Activated CD8-positive, alpha-beta memory T cell treated with anti-CD3 and anti-CD28 coated beads, Interleukin-2, amount 50 U/mL, for 1 hour (primary cell): ENCODE results near the gene ZBTB16.

Experiments used
- DNase-seq: peaks from one replicate; pipeline ENCODE4 v3.0.0-alpha.2; 2020; ENCODE audit errors: extremely low read depth

ZBTB16 gene

GRCh38 chr11:114065094-114065493 is 5.6 kb downstream of the ZBTB16 start:
- DNase-seq = no peak

- no peak for DNase-seq
Measured at GRCh38 chr11:114066046-114066648, 6.6 kb downstream of the ZBTB16 start.

GRCh38 chr11:114068327-114068726 is 8.8 kb downstream of the ZBTB16 start:
- DNase-seq = no peak

- no peak for DNase-seq
Measured at GRCh38 chr11:114070464-114071139, 11.1 kb downstream of the ZBTB16 start.

- no peak for DNase-seq
Measured at GRCh38 chr11:114073007-114073827, 13.7 kb downstream of the ZBTB16 start.

GRCh38 chr11:114073828-114074381 is 14.4 kb downstream of the ZBTB16 start:
- DNase-seq = no peak

- DNase-seq = no peak
Measured at GRCh38 chr11:114074546-114075343, 15.2 kb downstream of the ZBTB16 start.

GRCh38 chr11:114075344-114075610 is 15.8 kb downstream of the ZBTB16 start:
- no peak for DNase-seq

- no peak for DNase-seq
Measured at GRCh38 chr11:114075891-114076441, 16.5 kb downstream of the ZBTB16 start.

GRCh38 chr11:114076921-114077331 is 17.4 kb downstream of the ZBTB16 start:
- no peak for DNase-seq

- DNase-seq = no peak
Measured at GRCh38 chr11:114077482-114078305, 18.2 kb downstream of the ZBTB16 start.

GRCh38 chr11:114078423-114078822 is 18.9 kb downstream of the ZBTB16 start:
- no peak for DNase-seq

- DNase-seq = no peak
Measured at GRCh38 chr11:114079511-114080065, 20.1 kb downstream of the ZBTB16 start.

- DNase-seq = no peak
Measured at GRCh38 chr11:114080219-114080618, 20.7 kb downstream of the ZBTB16 start.

- DNase-seq = no peak
Measured at GRCh38 chr11:114080769-114081168, 21.3 kb downstream of the ZBTB16 start.

- no peak for DNase-seq
Measured at GRCh38 chr11:114081641-114082414, 22.3 kb downstream of the ZBTB16 start.

GRCh38 chr11:114082415-114082748 is 22.9 kb downstream of the ZBTB16 start:
- DNase-seq = no peak

- DNase-seq = no peak
Measured at GRCh38 chr11:114082767-114083181, 23.3 kb downstream of the ZBTB16 start.

GRCh38 chr11:114083391-114084252 is 24.1 kb downstream of the ZBTB16 start:
- no peak for DNase-seq
